GM12878 (cell line): ENCODE data around the gene SLC4A8. TPM values are rescaled to one million over a fixed set of nuclear protein-coding genes. Genes with fewer than 3 reads are reported as not detected.
"Not testable (repeated sequence)": the region's sequence is repeated elsewhere in the genome, so short reads cannot be mapped to it uniquely, and the experiment has no call there.

Experiments used
- ATAC-seq: fragments of 200-7000 bp; cut with Tn5 transposase; 3 replicates; pipeline ENCODE4 v1.9.1; 2020; ENCODE audit warnings: mild to moderate bottlenecking, moderate library complexity
- BruUV-seq: library from RNA; stranded (reverse); fragments of 400-500 nt; replicated peaks from 2 replicates; lab custom pipeline; 2021; lab: Mats Ljungman, UMichigan
- CTCF ChIA-PET: fragments of 300-600 bp; sonication (Branson Sonifier 250); formaldehyde crosslinking; extraction: SDS; loops from one replicate; lab custom pipeline; 2021; ENCODE audit warnings: inconsistent platforms; lab: Yijun Ruan, JAX
- POLR2A ChIA-PET: fragments of 350-600 bp; formaldehyde crosslinking; extraction: SDS; loops from one replicate; lab custom pipeline; 2021; ENCODE audit warnings: inconsistent platforms; lab: Charles Lee
- RAD21 ChIA-PET: fragments of 300-600 bp; sonication (Branson Sonifier 250); formaldehyde crosslinking; loops from one replicate; lab custom pipeline; 2023; ENCODE audit warnings: antibody characterized with exemption; ENCODE audit not compliant: unreplicated experiment; lab: Charles Lee
- SMC1A ChIA-PET: fragments of 300-600 bp; sonication (Branson Sonifier 250); formaldehyde crosslinking; loops from one replicate; lab custom pipeline; 2023; ENCODE audit not compliant: unreplicated experiment, uncharacterized antibody; lab: Charles Lee
- DNase-seq: peaks from one replicate; pipeline ENCODE4 v3.0.0-alpha.2; 2011; ENCODE audit warnings: low read depth, low spot score
- FAIRE-seq: peaks from 3 replicates; lab custom pipeline; 2011; peaks lifted over from hg19 to GRCh38; lab: Jason Lieb, UNC
- H2AFZ ChIP-seq: 2 replicates; pipeline ENCODE4 v1.6.0; 2011; ENCODE audit warnings: low read depth, low read length, control low read depth; ENCODE audit not compliant: control insufficient read depth
- H3K27ac ChIP-seq: 2 replicates; pipeline ENCODE4 v1.5.1; 2011; ENCODE audit warnings: control low read depth; ENCODE audit not compliant: control insufficient read depth, insufficient read depth
- H3K27me3 ChIP-seq, 2 experiments: replicated peaks in 1 of 2; 2 replicates each; pipeline versions ENCODE4 v1.6.0 to v1.6.1; 2011; ENCODE audit warnings: low read length in 1 of 2; ENCODE audit not compliant: control insufficient read depth in 2 of 2, insufficient read depth in 2 of 2
- H3K36me3 ChIP-seq, 2 experiments: 2 replicates each; pipeline ENCODE4 v1.5.1; 2011; ENCODE audit warnings: low read length in 1 of 2; ENCODE audit not compliant: control insufficient read depth in 2 of 2, insufficient read depth in 2 of 2
- H3K4me1 ChIP-seq: 2 replicates; pipeline ENCODE4 v1.6.1; 2011; ENCODE audit warnings: mild to moderate bottlenecking, low read length, moderate library complexity, mixed read lengths; ENCODE audit not compliant: control insufficient read depth, insufficient read depth
- H3K4me2 ChIP-seq: 2 replicates; pipeline ENCODE4 v1.6.0; 2011; ENCODE audit warnings: control low read depth; ENCODE audit not compliant: control insufficient read depth, insufficient read depth
- H3K4me3 ChIP-seq: fragments of 200-600 bp; sonication (generic); 2 replicates; pipeline ENCODE4 v1.5.1; 2016
- H3K79me2 ChIP-seq: 2 replicates; pipeline ENCODE4 v1.6.0; 2011; ENCODE audit warnings: low read length; ENCODE audit not compliant: control insufficient read depth, insufficient read depth
- H3K9ac ChIP-seq: 2 replicates; pipeline ENCODE4 v1.8.0; 2011; ENCODE audit warnings: low read length, control low read depth, mixed read lengths; ENCODE audit not compliant: control insufficient read depth, insufficient read depth
- H3K9me3 ChIP-seq: replicated peaks from 3 replicates; pipeline ENCODE4 v1.5.1; 2011; ENCODE audit warnings: mild to moderate bottlenecking, low read length; ENCODE audit not compliant: control insufficient read depth, insufficient read depth
- H4K20me1 ChIP-seq: 2 replicates; pipeline ENCODE4 v1.6.0; 2011; ENCODE audit not compliant: control insufficient read depth, insufficient read depth
- WGBS: methylation state at CpG from one replicate; pipeline ENCODE4 v1.1.6; 2016; ENCODE audit warnings: low lambda C conversion rate; ENCODE audit not compliant: insufficient replicate concordance, insufficient coverage; ENCODE audit errors: missing lambda C conversion rate; 5-methylcytosine and 5-hydroxymethylcytosine counted together
- in situ Hi-C: fragments of 300-500 bp; cut with MboI; formaldehyde crosslinking; loops from 9 replicates; pipeline ENCODE4 v1.14.3; 2018; ENCODE audit warnings: mixed read lengths
- intact Hi-C: fragments of 100-400 bp; cut with micrococcal nuclease; formaldehyde crosslinking; loops from one replicate; pipeline ENCODE4 v1.14.2; 2022; ENCODE audit not compliant: unreplicated experiment
- polyA plus RNA-seq, 11 experiments: library from polyadenylated mRNA; depleted of rRNA in 4 of 11; unstranded in 6 of 11; stranded (reverse) in 5 of 11; fragments of >200 nt; fragmentation: Nextera tagmentation in 4 of 11; fragmentation: Illumina TruSeq in 1 of 11; extraction: Ambion mirVana in 4 of 11; extraction: Trizol in 1 of 11; gene quantifications; 1 replicate in 1 of 11; 2 replicates in 10 of 11; pipeline versions ENCODE4 v1.2.1 to v1.2.3, GENCODE V29; 2011 to 2016; ENCODE audit warnings: inconsistent platforms in 2 of 11, missing spikeins in 2 of 11, low read depth in 1 of 11
- total RNA-seq, 4 experiments: library from RNA; depleted of rRNA in 3 of 4; stranded (reverse); fragments of >200 nt in 3 of 4; fragmentation: Illumina TruSeq in 1 of 4; extraction: Trizol in 1 of 4; gene quantifications; 2 replicates each; pipeline versions ENCODE4 v1.2.1 to v1.2.3, GENCODE V29; 2013 to 2021

The SLC4A8 gene
- total and polyA plus RNA-seq, 10 of the 15 experiments (the other 5 are each of a cell fraction or from before 2014, with no cell fraction given), result 1.4 to 7.7 (median 3.7) TPM

- H3K4me3 ChIP-seq, SMC1A ChIA-PET, H3K4me2 ChIP-seq, POLR2A ChIA-PET, BruUV-seq, intact Hi-C loops, in situ Hi-C loops, RAD21 ChIA-PET, H3K36me3 ChIP-seq, H3K79me2 ChIP-seq, ATAC-seq, FAIRE-seq, H2AFZ ChIP-seq, DNase-seq, H3K27me3 ChIP-seq, H3K9ac ChIP-seq, H4K20me1 ChIP-seq, H3K4me1 ChIP-seq, H3K9me3 ChIP-seq, H3K27ac ChIP-seq, CTCF ChIA-PET: not testable (repeated sequence)
- 89% methylated on average over 5 of the region's 7 CpGs for WGBS
Observed at GRCh38 chr12:51454016-51454415, 29.4 kb downstream of the SLC4A8 start.

GRCh38 chr12:51455050-51455449 lies 30.4 kb downstream of the SLC4A8 start:
- BruUV-seq, H3K9me3 ChIP-seq, DNase-seq, H3K27me3 ChIP-seq, H4K20me1 ChIP-seq, H3K4me3 ChIP-seq, intact Hi-C loops, H3K79me2 ChIP-seq, RAD21 ChIA-PET, in situ Hi-C loops, SMC1A ChIA-PET, H3K27ac ChIP-seq, H3K9ac ChIP-seq, H3K36me3 ChIP-seq, H3K4me2 ChIP-seq, H2AFZ ChIP-seq, ATAC-seq, H3K4me1 ChIP-seq, POLR2A ChIA-PET, FAIRE-seq: not testable (repeated sequence)
- CTCF ChIA-PET, result interaction anchor here (0.7 kb wide), 1 partner anchor 673 kb away, joined by 3 read pairs; no protein-coding TSS in a partner anchor
- WGBS, result 86% methylated on average over 3 of the region's 6 CpGs
